Uterus (tissue), 4 donors: ENCODE results near the gene VCL. TPM values are rescaled to one million over a fixed set of nuclear protein-coding genes. Genes with fewer than 3 reads are reported as not detected.

Experiments used
- DNase-seq, 2 donors: peaks; one replicate each; pipeline ENCODE4 v3.0.0-alpha.2; 2019 to 2020
- H3K27ac ChIP-seq, 2 donors: fragments of 200-600 bp; sonication (generic); 1 replicate in 1 of 2; 2 replicates in 1 of 2; pipeline ENCODE4 v1.5.1; 2016 to 2018
- H3K27me3 ChIP-seq, 2 donors: fragments of 200-600 bp; sonication (generic); one replicate each; pipeline ENCODE4 v1.5.1; 2018 to 2019; ENCODE audit warnings: control low read depth in 1 of 2
- H3K36me3 ChIP-seq, 2 donors: fragments of 200-600 bp; sonication (generic); one replicate each; pipeline ENCODE4 v1.5.1; 2019; ENCODE audit warnings: control low read depth in 1 of 2
- H3K4me1 ChIP-seq, 2 donors: fragments of 200-600 bp; sonication (generic); one replicate each; pipeline ENCODE4 v1.5.1; 2018 to 2019; ENCODE audit warnings: control low read depth in 1 of 2
- H3K4me3 ChIP-seq, 2 donors: fragments of 200-600 bp; sonication (generic); 1 replicate in 1 of 2; 2 replicates in 1 of 2; pipeline ENCODE4 v1.5.1; 2018 to 2019; ENCODE audit warnings: mild to moderate bottlenecking in 1 of 2
- H3K9me3 ChIP-seq, 2 donors: fragments of 200-600 bp; sonication (generic); one replicate each; pipeline ENCODE4 v1.5.1; 2019; ENCODE audit warnings: control low read depth in 1 of 2
- POLR2A ChIP-seq, 2 donors: fragments of 450-650 bp; IDR thresholded peaks; one replicate each; pipeline ENCODE4 v1.6.1; 2016; ENCODE audit warnings: antibody characterized with exemption in 2 of 2, mild to moderate bottlenecking in 1 of 2, moderate library complexity in 1 of 2
- intact Hi-C: fragments of 100-400 bp; cut with DNase I; formaldehyde crosslinking; loops from one replicate; pipeline ENCODE4 v1.15.1; 2023; ENCODE audit warnings: low total_unique reads
- total RNA-seq, 4 donors: library from RNA; depleted of rRNA in 3 of 4; stranded (reverse); fragments of >200 nt in 3 of 4; gene quantifications; one replicate each; pipeline versions ENCODE4 v1.1.0 to v1.2.4, GENCODE V29; 2014 to 2023
- TF ChIP-seq, protein P1 (sequence below), 4 experiments: fragments of 200-600 bp in 2 of 4; fragments of 450-650 bp in 2 of 4; sonication (generic) in 2 of 4; IDR thresholded peaks; one replicate each; pipeline ENCODE4 v1.5.1; 2016 to 2019; ENCODE audit warnings: antibody characterized with exemption in 4 of 4, mild to moderate bottlenecking in 2 of 4, moderate library complexity in 1 of 4
- donor health status: DM: yes; HTN: yes; CAD: no.

VCL gene
- total RNA-seq, 4 donors from 2014 or later, result 77.4 to 313 (median 215) TPM

DNA sequence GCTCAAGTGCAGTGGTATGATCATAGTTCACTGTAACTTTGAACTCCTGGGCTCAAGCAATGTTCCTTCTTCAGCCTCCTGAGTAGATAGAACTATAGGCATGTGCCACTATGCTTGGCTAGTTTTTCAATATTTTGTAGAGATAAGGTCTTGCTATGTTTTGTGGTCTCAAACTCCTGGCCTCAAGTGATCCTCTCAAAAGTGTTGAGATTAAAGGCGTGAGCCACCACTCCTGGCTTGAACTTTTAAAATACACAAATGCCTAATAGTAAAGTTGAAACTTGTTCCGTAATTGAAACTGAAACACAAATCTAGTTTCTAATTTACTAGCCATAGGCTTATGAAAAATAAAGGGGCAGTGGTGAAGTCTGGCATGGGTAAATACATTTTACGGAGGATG, 87.0 kb downstream of the VCL start:
- intact Hi-C loops, result loop anchor here (5.0 kb wide), 1 partner anchor 198 kb away; no protein-coding TSS in a partner anchor
- no peak for DNase-seq
- no peaks in the 10 kb centered on the region for H3K27me3 ChIP-seq
- TF ChIP-seq, protein P1, sequence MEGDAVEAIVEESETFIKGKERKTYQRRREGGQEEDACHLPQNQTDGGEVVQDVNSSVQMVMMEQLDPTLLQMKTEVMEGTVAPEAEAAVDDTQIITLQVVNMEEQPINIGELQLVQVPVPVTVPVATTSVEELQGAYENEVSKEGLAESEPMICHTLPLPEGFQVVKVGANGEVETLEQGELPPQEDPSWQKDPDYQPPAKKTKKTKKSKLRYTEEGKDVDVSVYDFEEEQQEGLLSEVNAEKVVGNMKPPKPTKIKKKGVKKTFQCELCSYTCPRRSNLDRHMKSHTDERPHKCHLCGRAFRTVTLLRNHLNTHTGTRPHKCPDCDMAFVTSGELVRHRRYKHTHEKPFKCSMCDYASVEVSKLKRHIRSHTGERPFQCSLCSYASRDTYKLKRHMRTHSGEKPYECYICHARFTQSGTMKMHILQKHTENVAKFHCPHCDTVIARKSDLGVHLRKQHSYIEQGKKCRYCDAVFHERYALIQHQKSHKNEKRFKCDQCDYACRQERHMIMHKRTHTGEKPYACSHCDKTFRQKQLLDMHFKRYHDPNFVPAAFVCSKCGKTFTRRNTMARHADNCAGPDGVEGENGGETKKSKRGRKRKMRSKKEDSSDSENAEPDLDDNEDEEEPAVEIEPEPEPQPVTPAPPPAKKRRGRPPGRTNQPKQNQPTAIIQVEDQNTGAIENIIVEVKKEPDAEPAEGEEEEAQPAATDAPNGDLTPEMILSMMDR (IDR thresholded peaks at IDR 0.05), result no peak
- TF ChIP-seq POLR2A (IDR thresholded peaks at IDR 0.05), result no peak
- H3K36me3 ChIP-seq, result no peaks in the 10 kb centered on the region
- no peak overlapping the region for H3K4me3 ChIP-seq
- peaks cover 0 to 3% of the 10 kb centered on the region in 2 donors for H3K4me1 ChIP-seq
- H3K27ac ChIP-seq, result no peak overlapping the region
- no peaks in the 10 kb centered on the region for H3K9me3 ChIP-seq

GRCh38 chr10:74086317-74086716, 88.4 kb downstream of the VCL start:
- H3K27me3 ChIP-seq, result no peaks in the 10 kb centered on the region
- intact Hi-C loops, result no loop called here
- H3K36me3 ChIP-seq, result no peaks in the 10 kb centered on the region
- H3K4me1 ChIP-seq, result peaks cover 0 to 3% of the 10 kb centered on the region in 2 donors
- no peaks in the 10 kb centered on the region for H3K9me3 ChIP-seq
- H3K27ac ChIP-seq, result no peak overlapping the region
- no peak overlapping the region for H3K4me3 ChIP-seq
- TF ChIP-seq, protein P1 (IDR thresholded peaks at IDR 0.05), result no peak
- TF ChIP-seq POLR2A (IDR thresholded peaks at IDR 0.05), result no peak
- DNase-seq, result no peak

DNA sequence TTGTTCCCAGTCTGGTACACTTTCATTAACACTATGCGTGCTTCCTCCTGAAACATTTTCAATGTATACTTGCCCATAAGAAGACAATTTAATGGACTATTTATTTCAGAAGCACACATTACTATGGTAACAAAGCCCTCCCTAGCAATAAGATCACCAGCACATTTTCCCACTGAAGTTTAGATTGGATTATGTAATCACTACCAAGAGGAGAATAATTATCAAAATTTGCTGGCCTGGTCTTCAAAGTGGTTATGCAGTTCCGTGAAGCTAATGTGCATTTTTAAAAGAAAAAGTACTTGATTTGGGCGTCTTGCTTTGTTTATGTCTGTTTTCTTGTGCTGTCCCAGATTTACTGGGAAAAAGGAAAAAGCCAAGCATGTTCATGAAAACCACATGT, 90.8 kb downstream of the VCL start:
- H3K27ac ChIP-seq, result no peak overlapping the region
- intact Hi-C loops, result no loop called here

DNA sequence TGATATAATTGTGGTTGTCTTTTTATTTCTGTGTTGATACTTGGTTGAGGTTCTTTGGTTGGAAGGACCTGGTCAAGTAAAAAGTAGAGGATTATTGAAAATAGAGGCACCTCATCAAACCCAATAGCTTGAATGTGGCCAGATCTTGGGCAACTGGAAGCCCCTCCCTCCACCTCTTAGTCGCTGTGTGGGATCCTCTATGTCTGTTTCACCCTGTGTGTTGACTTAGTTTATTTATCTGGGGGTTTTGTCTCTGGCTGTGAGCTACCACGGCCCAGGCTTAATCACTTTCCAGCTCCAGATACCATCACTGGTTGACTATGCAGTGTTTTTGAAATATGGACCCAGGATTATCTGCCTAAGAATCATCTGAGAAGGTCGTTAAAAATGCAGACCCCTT, 94.5 kb downstream of the VCL start:
- no peaks in the 10 kb centered on the region for H3K9me3 ChIP-seq
- no peak for DNase-seq
- no peaks in the 10 kb centered on the region for H3K27me3 ChIP-seq
- intact Hi-C loops, result no loop called here
- no peak overlapping the region for H3K27ac ChIP-seq
- H3K4me3 ChIP-seq, result no peak overlapping the region
- no peaks in the 10 kb centered on the region for H3K36me3 ChIP-seq
- no peak for TF ChIP-seq POLR2A (IDR thresholded peaks at IDR 0.05)
- TF ChIP-seq, protein P1 (IDR thresholded peaks at IDR 0.05), result no peak
- H3K4me1 ChIP-seq, result no peaks in the 10 kb centered on the region

More for the DNA sequence above, 90.8 kb downstream of the VCL start:
- no peaks in the 10 kb centered on the region for H3K36me3 ChIP-seq
- H3K27me3 ChIP-seq, result no peaks in the 10 kb centered on the region
- no peaks in the 10 kb centered on the region for H3K9me3 ChIP-seq
- no peaks in the 10 kb centered on the region for H3K4me1 ChIP-seq
- TF ChIP-seq POLR2A (IDR thresholded peaks at IDR 0.05), result no peak
- TF ChIP-seq, protein P1 (IDR thresholded peaks at IDR 0.05), result no peak
- no peak overlapping the region for H3K4me3 ChIP-seq
- DNase-seq, result no peak

DNA sequence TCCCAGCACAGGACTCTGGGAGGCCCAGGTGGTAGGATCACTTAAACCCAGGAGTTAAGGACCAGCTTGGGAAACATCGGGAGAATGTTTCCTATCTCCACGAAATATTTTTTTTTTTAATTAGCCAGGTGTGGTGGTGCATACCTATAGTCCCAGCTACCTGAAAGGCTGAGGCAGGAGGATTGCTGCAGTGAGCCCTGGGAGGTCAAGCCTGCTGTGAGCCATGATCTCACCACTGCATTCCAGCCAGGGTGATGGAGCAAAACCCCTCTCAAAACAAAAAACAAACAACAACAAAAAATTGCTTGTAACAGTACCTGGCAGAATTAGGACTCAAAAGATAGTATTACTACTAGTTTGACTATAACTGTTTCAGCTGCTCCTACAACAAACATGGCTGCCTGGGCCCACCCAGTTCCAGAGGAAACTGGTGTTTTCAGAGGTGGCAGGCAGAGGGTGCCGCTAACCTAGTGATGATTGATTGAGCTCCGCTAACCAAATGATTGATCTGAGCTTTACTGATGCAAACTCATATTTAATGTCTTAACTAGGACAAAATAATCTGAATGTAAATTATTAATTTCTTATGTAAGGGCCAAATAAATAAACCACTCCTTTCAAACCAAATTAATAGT, 95.7 kb downstream of the VCL start:
- intact Hi-C loops, result no loop called here
- no peak for DNase-seq
- H3K4me3 ChIP-seq, result no peak overlapping the region
- H3K9me3 ChIP-seq, result no peaks in the 10 kb centered on the region
- no peaks in the 10 kb centered on the region for H3K27me3 ChIP-seq
- no peak overlapping the region for H3K27ac ChIP-seq
- no peaks in the 10 kb centered on the region for H3K4me1 ChIP-seq
- no peaks in the 10 kb centered on the region for H3K36me3 ChIP-seq
- TF ChIP-seq POLR2A (IDR thresholded peaks at IDR 0.05), result no peak
- TF ChIP-seq, protein P1 (IDR thresholded peaks at IDR 0.05), result no peak
